Activated CD4-positive, alpha-beta T cell treated with anti-CD3 and anti-CD28 coated beads, Interleukin-2, amount 10 ng/mL, durations not matched to agents 7 days and 5 days (primary cell): Measurements from ENCODE around the gene SSNA1. TPM values are rescaled to one million over a fixed set of nuclear protein-coding genes. Genes with fewer than 3 reads are reported as not detected.
A peak's percentile ranks its signal among the peaks of the same experiment; 100 is the strongest.

Experiments
- CTCF ChIA-PET: fragments of 350-600 bp; sonication (Branson Sonifier 250); formaldehyde crosslinking; loops from one replicate; lab custom pipeline; 2021; ENCODE audit warnings: antibody characterized with exemption; lab: Charles Lee
- POLR2A ChIA-PET: fragments of 350-600 bp; sonication (Branson Sonifier 250); formaldehyde crosslinking; loops from one replicate; lab custom pipeline; 2021; ENCODE audit warnings: antibody characterized with exemption; lab: Charles Lee
- DNase-seq: peaks from one replicate; pipeline ENCODE4 v3.0.0-alpha.2; 2020
- H3K27ac Mint-ChIP-seq: one replicate; pipeline ENCODE4 v1.8.0; 2021; ENCODE audit warnings: mild to moderate bottlenecking, moderate library complexity, mixed read lengths
- H3K27me3 Mint-ChIP-seq: one replicate; pipeline ENCODE4 v1.8.0; 2021; ENCODE audit warnings: mixed read lengths
- H3K36me3 Mint-ChIP-seq: one replicate; pipeline ENCODE4 v1.8.0; 2021; ENCODE audit warnings: low read depth, mixed read lengths
- H3K4me1 Mint-ChIP-seq: one replicate; pipeline ENCODE4 v1.8.0; 2021; ENCODE audit warnings: mixed read lengths
- H3K4me3 Mint-ChIP-seq: one replicate; pipeline ENCODE4 v1.8.0; 2021; ENCODE audit warnings: mild to moderate bottlenecking, moderate library complexity, mixed read lengths
- H3K9me3 Mint-ChIP-seq: one replicate; pipeline ENCODE4 v1.8.0; 2021; ENCODE audit warnings: mixed read lengths
- total RNA-seq, 2 experiments: library from RNA; stranded (reverse); gene quantifications; one replicate each; pipeline ENCODE4 v1.2.3, GENCODE V29; 2021

SSNA1 gene
- total RNA-seq = 10 to 100 TPM; 74.8 to 81.3 TPM

- H3K27ac Mint-ChIP-seq = peak within 1 kb of the TSS; percentile 95
- peaks cover 34% of the 10 kb centered on the region for H3K4me1 Mint-ChIP-seq
- H3K36me3 Mint-ChIP-seq = peaks cover 3% of the 10 kb centered on the region
- H3K4me3 Mint-ChIP-seq = peak within 1 kb of the TSS; percentile 96
- ChIA-PET CTCF (interaction anchor here (1.2 to 2.6 kb wide), 9 partner anchors 10 to 142 kb away, joined by 3 to 11 read pairs (median 6); partner anchors contain the start of genes NDOR1, TMEM203, TMEM210 and TPRN), POLR2A (interaction anchor here (1.1 to 1.6 kb wide), 2 partner anchors 12 to 16 kb away, joined by 4 to 5 read pairs; partner anchors contain the start of gene TPRN)
- no peaks in the 10 kb centered on the region for H3K27me3 Mint-ChIP-seq
- DNase-seq = peak; percentile 92
- H3K9me3 Mint-ChIP-seq = no peaks in the 10 kb centered on the region
Observed at GRCh38 chr9:137188490-137189296, at the start of gene SSNA1, which contains the start of gene ANAPC2. TSS of gene SSNA1 (plus strand) at chr9:137188676. CDS start at chr9:137188727, 51 bp downstream. TSS of gene ANAPC2 (minus strand) at chr9:137188560. CDS start at chr9:137188532, 28 bp downstream.

- DNase-seq = peak; percentile 45
- H3K27me3 Mint-ChIP-seq = peaks cover 50% of the 10 kb centered on the region
- peaks cover 14% of the 10 kb centered on the region for H3K4me1 Mint-ChIP-seq
- no peak within 1 kb of the TSS for H3K4me3 Mint-ChIP-seq
- H3K9me3 Mint-ChIP-seq = no peaks in the 10 kb centered on the region
- H3K27ac Mint-ChIP-seq = no peak within 1 kb of the TSS
- POLR2A ChIA-PET = no interaction called here
- CTCF ChIA-PET = interaction anchor here (1.1 to 2.4 kb wide), 3 partner anchors 9 to 11 kb away, joined by 3 to 9 read pairs (median 4); no protein-coding TSS in a partner anchor
- no peaks in the 10 kb centered on the region for H3K36me3 Mint-ChIP-seq
Observed at GRCh38 chr9:137138722-137139467, 49.6 kb upstream of the SSNA1 start, which contains the start of gene GRIN1. TSS of gene GRIN1 (plus strand) at chr9:137139154. CDS start at chr9:137139487, 333 bp downstream.

- Mint-ChIP-seq H3K9me3 (no peaks in the 10 kb centered on the region), H3K27me3 (peaks cover 48% of the 10 kb centered on the region), H3K27ac (no peak overlapping the region), H3K4me1 (peaks cover 14% of the 10 kb centered on the region), H3K4me3 (no peak overlapping the region), H3K36me3 (no peaks in the 10 kb centered on the region)
- ChIA-PET CTCF (interaction anchor here (1.1 to 2.4 kb wide), 2 partner anchors 10 kb away, joined by 4 to 9 read pairs; no protein-coding TSS in a partner anchor), POLR2A (no interaction called here)
- no peak for DNase-seq
Observed at GRCh38 chr9:137139468-137140150, 48.9 kb upstream of the SSNA1 start.

GRCh38 chr9:137140151-137141012 is 48.1 kb upstream of the SSNA1 start:
- Mint-ChIP-seq H3K4me3 (no peak overlapping the region), H3K9me3 (no peaks in the 10 kb centered on the region), H3K4me1 (peaks cover 14% of the 10 kb centered on the region), H3K36me3 (no peaks in the 10 kb centered on the region), H3K27me3 (peaks cover 48% of the 10 kb centered on the region), H3K27ac (no peak overlapping the region)
- DNase-seq = no peak
- POLR2A ChIA-PET = no interaction called here
- CTCF ChIA-PET = interaction anchor here (1.1 to 2.4 kb wide), 4 partner anchors 9 to 94 kb away, joined by 4 to 9 read pairs (median 4); partner anchors contain the start of gene NPDC1

GRCh38 chr9:137141050-137141810 is 47.2 kb upstream of the SSNA1 start:
- ChIA-PET CTCF (interaction anchor here (1.4 to 1.7 kb wide), 2 partner anchors 12 to 95 kb away, joined by 4 read pairs; partner anchors contain the start of gene NPDC1), POLR2A (no interaction called here)
- Mint-ChIP-seq H3K36me3 (no peaks in the 10 kb centered on the region), H3K27me3 (peaks cover 43% of the 10 kb centered on the region), H3K4me1 (peaks cover 14% of the 10 kb centered on the region), H3K4me3 (no peak overlapping the region), H3K9me3 (no peaks in the 10 kb centered on the region), H3K27ac (no peak overlapping the region)
- DNase-seq = no peak

GRCh38 chr9:137141976-137142936 is 46.2 kb upstream of the SSNA1 start:
- Mint-ChIP-seq H3K27ac (no peak overlapping the region), H3K4me3 (no peak overlapping the region), H3K36me3 (no peaks in the 10 kb centered on the region), H3K4me1 (peaks cover 14% of the 10 kb centered on the region), H3K9me3 (no peaks in the 10 kb centered on the region), H3K27me3 (peaks cover 43% of the 10 kb centered on the region)
- CTCF ChIA-PET = interaction anchor here (1.7 kb wide), 1 partner anchor 13 kb away, joined by 4 read pairs; no protein-coding TSS in a partner anchor
- DNase-seq = no peak
- POLR2A ChIA-PET = no interaction called here

GRCh38 chr9:137143459-137143858 is 45.0 kb upstream of the SSNA1 start:
- H3K36me3 Mint-ChIP-seq = no peaks in the 10 kb centered on the region
- CTCF ChIA-PET = no interaction called here
- no peak overlapping the region for H3K27ac Mint-ChIP-seq
- peaks cover 10% of the 10 kb centered on the region for H3K4me1 Mint-ChIP-seq
- H3K27me3 Mint-ChIP-seq = peaks cover 33% of the 10 kb centered on the region
- H3K9me3 Mint-ChIP-seq = no peaks in the 10 kb centered on the region
- no peak for DNase-seq
- POLR2A ChIA-PET = no interaction called here
- no peak overlapping the region for H3K4me3 Mint-ChIP-seq

- H3K4me3 Mint-ChIP-seq = no peak overlapping the region
- no peak for DNase-seq
- ChIA-PET POLR2A (no interaction called here), CTCF (no interaction called here)
- peaks cover 7% of the 10 kb centered on the region for H3K4me1 Mint-ChIP-seq
- peaks cover 14% of the 10 kb centered on the region for H3K27me3 Mint-ChIP-seq
- no peaks in the 10 kb centered on the region for H3K36me3 Mint-ChIP-seq
- H3K9me3 Mint-ChIP-seq = no peaks in the 10 kb centered on the region
- H3K27ac Mint-ChIP-seq = no peak overlapping the region
Observed at GRCh38 chr9:137145731-137146526, 42.5 kb upstream of the SSNA1 start.

GRCh38 chr9:137146527-137146918 is 42.0 kb upstream of the SSNA1 start:
- no peaks in the 10 kb centered on the region for H3K36me3 Mint-ChIP-seq
- no peak for DNase-seq
- peaks cover 11% of the 10 kb centered on the region for H3K27me3 Mint-ChIP-seq
- POLR2A ChIA-PET = no interaction called here
- peaks cover 6% of the 10 kb centered on the region for H3K4me1 Mint-ChIP-seq
- H3K27ac Mint-ChIP-seq = no peak overlapping the region
- no peaks in the 10 kb centered on the region for H3K9me3 Mint-ChIP-seq
- CTCF ChIA-PET = no interaction called here
- no peak overlapping the region for H3K4me3 Mint-ChIP-seq
